HepG2 (cell line): Measurements from ENCODE around the gene NWD2. TPM values are rescaled to one million over a fixed set of nuclear protein-coding genes. Genes with fewer than 3 reads are reported as not detected.
A peak's percentile ranks its signal among the peaks of the same experiment; 100 is the strongest.

ENCODE experiments used
- CREM ChIP-seq, 2 experiments: sonication (generic) in 1 of 2; formaldehyde crosslinking in 1 of 2; IDR thresholded peaks; 2 replicates each; pipeline versions ENCODE4 v1.4.0 to v1.6.1; 2016 to 2020; ENCODE audit warnings: antibody characterized with exemption in 1 of 2, mild to moderate bottlenecking in 1 of 2, missing genetic modification reagents in 1 of 2
- ETV6 ChIP-seq: sonication (generic); formaldehyde crosslinking; conservative IDR thresholded peaks from 2 replicates; pipeline ENCODE4 v1.4.0; 2020; ENCODE audit warnings: missing genetic modification reagents
- HDAC2 ChIP-seq: sonication (generic); formaldehyde crosslinking; IDR thresholded peaks from 2 replicates; pipeline ENCODE4 v1.4.0; 2020; ENCODE audit warnings: missing genetic modification reagents
- HNF4A ChIP-seq: sonication (generic); formaldehyde crosslinking; IDR thresholded peaks from 2 replicates; pipeline ENCODE4 v1.4.0; 2020; ENCODE audit warnings: missing genetic modification reagents
- HNF4G ChIP-seq, 2 experiments: sonication (generic) in 1 of 2; formaldehyde crosslinking in 1 of 2; IDR thresholded peaks; 2 replicates each; pipeline versions ENCODE4 v1.4.0 to v1.6.1; 2011 to 2020; ENCODE audit warnings: borderline replicate concordance in 2 of 2, low read depth in 2 of 2, mild to moderate bottlenecking in 2 of 2, low read length in 1 of 2, missing genetic modification reagents in 1 of 2, moderate library complexity in 1 of 2
- MEIS2 ChIP-seq: sonication (generic); formaldehyde crosslinking; IDR thresholded peaks from 2 replicates; pipeline ENCODE4 v1.9.0; 2021; ENCODE audit warnings: mild to moderate bottlenecking, missing genetic modification reagents
- NFIC ChIP-seq: IDR thresholded peaks from 2 replicates; pipeline ENCODE4 v1.6.1; 2012; ENCODE audit warnings: mild to moderate bottlenecking, low read length, inconsistent platforms
- POGZ ChIP-seq: sonication (generic); formaldehyde crosslinking; IDR thresholded peaks from 2 replicates; pipeline ENCODE4 v1.4.0; 2020; ENCODE audit warnings: mild to moderate bottlenecking, missing genetic modification reagents
- SOX6 ChIP-seq, 2 experiments: fragments of 450-650 bp in 1 of 2; sonication (generic) in 1 of 2; formaldehyde crosslinking in 1 of 2; IDR thresholded peaks; 2 replicates each; pipeline versions ENCODE4 v1.4.0 to v1.6.1; 2017 to 2020; ENCODE audit warnings: antibody characterized with exemption in 1 of 2, mild to moderate bottlenecking in 1 of 2, missing genetic modification reagents in 1 of 2
- ZNF496 ChIP-seq: sonication (generic); formaldehyde crosslinking; IDR thresholded peaks from 2 replicates; pipeline ENCODE4 v1.8.1; 2023; ENCODE audit warnings: mild to moderate bottlenecking, moderate library complexity, missing genetic modification reagents; ENCODE audit not compliant: insufficient replicate concordance
- ZNF549 ChIP-seq: sonication (generic); formaldehyde crosslinking; IDR thresholded peaks from 2 replicates; pipeline ENCODE4 v1.5.0; 2020; ENCODE audit warnings: missing genetic modification reagents
- ZNF614 ChIP-seq: IDR thresholded peaks from 2 replicates; pipeline ENCODE4 v1.6.1; 2018; ENCODE audit warnings: missing biosample characterization, missing genetic modification reagents, inconsistent platforms, borderline replicate concordance
- ZNF652 ChIP-seq: IDR thresholded peaks from 2 replicates; pipeline ENCODE4 v1.6.1; 2016; ENCODE audit warnings: low read depth, borderline replicate concordance
- polyA plus RNA-seq, 8 experiments: library from polyadenylated mRNA; depleted of rRNA in 3 of 8; stranded (reverse) in 7 of 8; unstranded in 1 of 8; fragments of >200 nt; fragmentation: Illumina TruSeq in 4 of 8; extraction: Trizol in 4 of 8; gene quantifications; 2 replicates each; pipeline versions ENCODE4 v1.2.1 to v1.2.3, GENCODE V29; 2011 to 2016; ENCODE audit warnings: low read depth in 4 of 8, missing spikeins in 1 of 8, mixed read lengths in 1 of 8; ENCODE audit not compliant: insufficient read depth in 1 of 8
- total RNA-seq, 5 experiments: library from RNA; depleted of rRNA; stranded (reverse); fragments of >200 nt; fragmentation: Illumina TruSeq; extraction: Trizol; gene quantifications; 2 replicates each; pipeline ENCODE4 v1.2.3, GENCODE V29; 2016; ENCODE audit warnings: low read depth in 1 of 5
- TF ChIP-seq, protein P1 (sequence below): fragments of 450-650 bp; IDR thresholded peaks from 2 replicates; pipeline ENCODE4 v1.6.1; 2017; ENCODE audit warnings: mild to moderate bottlenecking
- TF ChIP-seq, protein P2 (sequence below): sonication (generic); formaldehyde crosslinking; IDR thresholded peaks from 2 replicates; pipeline ENCODE4 v1.4.0; 2020; ENCODE audit warnings: missing genetic modification reagents
- TF ChIP-seq, protein P3 (sequence below): IDR thresholded peaks from 2 replicates; pipeline ENCODE4 v1.6.1; 2016; ENCODE audit warnings: low read depth, control low read depth
- TF ChIP-seq, protein P4 (sequence below): IDR thresholded peaks from 2 replicates; pipeline ENCODE4 v1.6.1; 2016; ENCODE audit warnings: mild to moderate bottlenecking
- TF ChIP-seq, protein P5 (sequence below): IDR thresholded peaks from 2 replicates; pipeline ENCODE4 v1.4.0; 2020; ENCODE audit warnings: mild to moderate bottlenecking, missing genetic modification reagents

Gene NWD2
- total and polyA plus RNA-seq, 2 of the 13 experiments (the other 11 are each of a cell fraction or from before 2014, with no cell fraction given), result not detected

DNA sequence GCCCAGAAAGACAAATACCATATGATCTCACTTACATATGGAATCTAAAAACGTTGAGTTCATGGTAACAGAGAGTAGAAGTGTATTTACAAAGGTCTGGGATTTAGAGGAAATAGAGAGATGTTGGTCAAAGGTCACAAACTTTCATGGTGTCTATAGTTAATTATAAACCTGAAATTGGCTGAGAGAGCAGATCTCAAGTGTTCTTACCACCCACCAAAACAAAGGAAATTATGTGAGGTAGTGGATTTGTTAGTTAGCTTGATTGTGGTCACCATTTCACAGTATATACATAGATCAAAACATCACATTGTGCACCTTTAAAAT lies 186.8 kb downstream of the NWD2 start (continued):
- TF ChIP-seq, protein P1, sequence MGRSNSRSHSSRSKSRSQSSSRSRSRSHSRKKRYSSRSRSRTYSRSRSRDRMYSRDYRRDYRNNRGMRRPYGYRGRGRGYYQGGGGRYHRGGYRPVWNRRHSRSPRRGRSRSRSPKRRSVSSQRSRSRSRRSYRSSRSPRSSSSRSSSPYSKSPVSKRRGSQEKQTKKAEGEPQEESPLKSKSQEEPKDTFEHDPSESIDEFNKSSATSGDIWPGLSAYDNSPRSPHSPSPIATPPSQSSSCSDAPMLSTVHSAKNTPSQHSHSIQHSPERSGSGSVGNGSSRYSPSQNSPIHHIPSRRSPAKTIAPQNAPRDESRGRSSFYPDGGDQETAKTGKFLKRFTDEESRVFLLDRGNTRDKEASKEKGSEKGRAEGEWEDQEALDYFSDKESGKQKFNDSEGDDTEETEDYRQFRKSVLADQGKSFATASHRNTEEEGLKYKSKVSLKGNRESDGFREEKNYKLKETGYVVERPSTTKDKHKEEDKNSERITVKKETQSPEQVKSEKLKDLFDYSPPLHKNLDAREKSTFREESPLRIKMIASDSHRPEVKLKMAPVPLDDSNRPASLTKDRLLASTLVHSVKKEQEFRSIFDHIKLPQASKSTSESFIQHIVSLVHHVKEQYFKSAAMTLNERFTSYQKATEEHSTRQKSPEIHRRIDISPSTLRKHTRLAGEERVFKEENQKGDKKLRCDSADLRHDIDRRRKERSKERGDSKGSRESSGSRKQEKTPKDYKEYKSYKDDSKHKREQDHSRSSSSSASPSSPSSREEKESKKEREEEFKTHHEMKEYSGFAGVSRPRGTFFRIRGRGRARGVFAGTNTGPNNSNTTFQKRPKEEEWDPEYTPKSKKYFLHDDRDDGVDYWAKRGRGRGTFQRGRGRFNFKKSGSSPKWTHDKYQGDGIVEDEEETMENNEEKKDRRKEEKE, result no peak
- peak; percentile 70 for TF ChIP-seq POGZ (CRISPR knock-in tag)
- TF ChIP-seq, protein P2, sequence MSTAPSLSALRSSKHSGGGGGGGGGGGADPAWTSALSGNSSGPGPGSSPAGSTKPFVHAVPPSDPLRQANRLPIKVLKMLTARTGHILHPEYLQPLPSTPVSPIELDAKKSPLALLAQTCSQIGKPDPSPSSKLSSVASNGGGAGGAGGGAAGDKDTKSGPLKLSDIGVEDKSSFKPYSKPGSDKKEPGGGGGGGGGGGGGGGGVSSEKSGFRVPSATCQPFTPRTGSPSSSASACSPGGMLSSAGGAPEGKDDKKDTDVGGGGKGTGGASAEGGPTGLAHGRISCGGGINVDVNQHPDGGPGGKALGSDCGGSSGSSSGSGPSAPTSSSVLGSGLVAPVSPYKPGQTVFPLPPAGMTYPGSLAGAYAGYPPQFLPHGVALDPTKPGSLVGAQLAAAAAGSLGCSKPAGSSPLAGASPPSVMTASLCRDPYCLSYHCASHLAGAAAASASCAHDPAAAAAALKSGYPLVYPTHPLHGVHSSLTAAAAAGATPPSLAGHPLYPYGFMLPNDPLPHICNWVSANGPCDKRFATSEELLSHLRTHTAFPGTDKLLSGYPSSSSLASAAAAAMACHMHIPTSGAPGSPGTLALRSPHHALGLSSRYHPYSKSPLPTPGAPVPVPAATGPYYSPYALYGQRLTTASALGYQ (CRISPR knock-in tag), result 0 out of 2 replicates have a peak, but pooled peaks have one; percentile 13
- TF ChIP-seq, protein P3, sequence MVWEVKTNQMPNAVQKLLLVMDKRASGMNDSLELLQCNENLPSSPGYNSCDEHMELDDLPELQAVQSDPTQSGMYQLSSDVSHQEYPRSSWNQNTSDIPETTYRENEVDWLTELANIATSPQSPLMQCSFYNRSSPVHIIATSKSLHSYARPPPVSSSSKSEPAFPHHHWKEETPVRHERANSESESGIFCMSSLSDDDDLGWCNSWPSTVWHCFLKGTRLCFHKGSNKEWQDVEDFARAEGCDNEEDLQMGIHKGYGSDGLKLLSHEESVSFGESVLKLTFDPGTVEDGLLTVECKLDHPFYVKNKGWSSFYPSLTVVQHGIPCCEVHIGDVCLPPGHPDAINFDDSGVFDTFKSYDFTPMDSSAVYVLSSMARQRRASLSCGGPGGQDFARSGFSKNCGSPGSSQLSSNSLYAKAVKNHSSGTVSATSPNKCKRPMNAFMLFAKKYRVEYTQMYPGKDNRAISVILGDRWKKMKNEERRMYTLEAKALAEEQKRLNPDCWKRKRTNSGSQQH (CRISPR knock-in tag), result no peak
- TF ChIP-seq HNF4G (IDR thresholded peaks at IDR 0.05; ENCODE audit: borderline replicate concordance, low read depth, low read length), result peak; percentile 64
- TF ChIP-seq HNF4G (CRISPR knock-in tag; IDR thresholded peaks at IDR 0.05; ENCODE audit: borderline replicate concordance, low read depth), result no peak
- TF ChIP-seq HDAC2 (CRISPR knock-in tag), result peak; percentile 51; the same call in 1 of the 2 replicates
- TF ChIP-seq ZNF549, result no peak
- 0 out of 2 replicates have a peak, but pooled peaks have one; percentile 21 for TF ChIP-seq CREM (IDR thresholded peaks at IDR 0.05)
- no peak for TF ChIP-seq CREM (CRISPR knock-in tag; IDR thresholded peaks at IDR 0.05)
- peak; percentile 22; the same call in 1 of the 2 replicates for TF ChIP-seq ZNF614 (CRISPR knock-in tag)
- TF ChIP-seq NFIC, result peak; percentile 31; the same call in 1 of the 2 replicates
- TF ChIP-seq, protein P4, sequence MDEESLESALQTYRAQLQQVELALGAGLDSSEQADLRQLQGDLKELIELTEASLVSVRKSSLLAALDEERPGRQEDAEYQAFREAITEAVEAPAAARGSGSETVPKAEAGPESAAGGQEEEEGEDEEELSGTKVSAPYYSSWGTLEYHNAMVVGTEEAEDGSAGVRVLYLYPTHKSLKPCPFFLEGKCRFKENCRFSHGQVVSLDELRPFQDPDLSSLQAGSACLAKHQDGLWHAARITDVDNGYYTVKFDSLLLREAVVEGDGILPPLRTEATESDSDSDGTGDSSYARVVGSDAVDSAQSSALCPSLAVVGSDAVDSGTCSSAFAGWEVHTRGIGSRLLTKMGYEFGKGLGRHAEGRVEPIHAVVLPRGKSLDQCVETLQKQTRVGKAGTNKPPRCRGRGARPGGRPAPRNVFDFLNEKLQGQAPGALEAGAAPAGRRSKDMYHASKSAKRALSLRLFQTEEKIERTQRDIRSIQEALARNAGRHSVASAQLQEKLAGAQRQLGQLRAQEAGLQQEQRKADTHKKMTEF, result peak; percentile 58; the same call in 1 of the 2 replicates
- TF ChIP-seq SOX6 (IDR thresholded peaks at IDR 0.05), result no peak
- peak; percentile 64 for TF ChIP-seq SOX6 (CRISPR knock-in tag; IDR thresholded peaks at IDR 0.05)
- TF ChIP-seq, protein P5, sequence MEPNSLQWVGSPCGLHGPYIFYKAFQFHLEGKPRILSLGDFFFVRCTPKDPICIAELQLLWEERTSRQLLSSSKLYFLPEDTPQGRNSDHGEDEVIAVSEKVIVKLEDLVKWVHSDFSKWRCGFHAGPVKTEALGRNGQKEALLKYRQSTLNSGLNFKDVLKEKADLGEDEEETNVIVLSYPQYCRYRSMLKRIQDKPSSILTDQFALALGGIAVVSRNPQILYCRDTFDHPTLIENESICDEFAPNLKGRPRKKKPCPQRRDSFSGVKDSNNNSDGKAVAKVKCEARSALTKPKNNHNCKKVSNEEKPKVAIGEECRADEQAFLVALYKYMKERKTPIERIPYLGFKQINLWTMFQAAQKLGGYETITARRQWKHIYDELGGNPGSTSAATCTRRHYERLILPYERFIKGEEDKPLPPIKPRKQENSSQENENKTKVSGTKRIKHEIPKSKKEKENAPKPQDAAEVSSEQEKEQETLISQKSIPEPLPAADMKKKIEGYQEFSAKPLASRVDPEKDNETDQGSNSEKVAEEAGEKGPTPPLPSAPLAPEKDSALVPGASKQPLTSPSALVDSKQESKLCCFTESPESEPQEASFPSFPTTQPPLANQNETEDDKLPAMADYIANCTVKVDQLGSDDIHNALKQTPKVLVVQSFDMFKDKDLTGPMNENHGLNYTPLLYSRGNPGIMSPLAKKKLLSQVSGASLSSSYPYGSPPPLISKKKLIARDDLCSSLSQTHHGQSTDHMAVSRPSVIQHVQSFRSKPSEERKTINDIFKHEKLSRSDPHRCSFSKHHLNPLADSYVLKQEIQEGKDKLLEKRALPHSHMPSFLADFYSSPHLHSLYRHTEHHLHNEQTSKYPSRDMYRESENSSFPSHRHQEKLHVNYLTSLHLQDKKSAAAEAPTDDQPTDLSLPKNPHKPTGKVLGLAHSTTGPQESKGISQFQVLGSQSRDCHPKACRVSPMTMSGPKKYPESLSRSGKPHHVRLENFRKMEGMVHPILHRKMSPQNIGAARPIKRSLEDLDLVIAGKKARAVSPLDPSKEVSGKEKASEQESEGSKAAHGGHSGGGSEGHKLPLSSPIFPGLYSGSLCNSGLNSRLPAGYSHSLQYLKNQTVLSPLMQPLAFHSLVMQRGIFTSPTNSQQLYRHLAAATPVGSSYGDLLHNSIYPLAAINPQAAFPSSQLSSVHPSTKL (CRISPR knock-in tag), result peak; percentile 82
- peak; percentile 79 for TF ChIP-seq HNF4A (CRISPR knock-in tag)
- TF ChIP-seq ZNF652 (CRISPR knock-in tag), result peak; percentile 33; the same call in 1 of the 2 replicates
- no peak for TF ChIP-seq ZNF496 (CRISPR knock-in tag)
- TF ChIP-seq ETV6 (CRISPR knock-in tag), result no peak
- no peak for TF ChIP-seq MEIS2 (CRISPR knock-in tag)
